ENCODE data around the gene DLG2.

DNA sequence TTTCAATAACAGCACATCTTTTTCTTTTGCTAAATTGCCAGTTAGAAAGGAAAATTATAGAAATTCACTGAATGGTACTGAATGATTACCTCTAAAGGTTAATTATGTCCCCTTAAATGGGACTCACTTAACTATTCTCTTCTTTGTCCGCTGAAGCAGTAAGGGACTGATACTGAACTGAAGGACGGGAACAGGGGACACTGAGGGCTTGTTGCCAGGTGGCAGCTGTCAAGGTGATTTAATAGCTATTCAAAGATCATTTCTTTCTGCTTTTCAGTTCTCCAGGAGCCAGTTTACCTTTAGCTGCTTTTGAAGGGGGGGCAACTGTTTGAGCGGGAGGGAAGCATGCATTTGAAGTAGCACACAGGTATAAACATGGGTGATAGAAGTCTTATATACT, 2015.5 kb downstream of the DLG2 start:
- no peak for TF ChIP-seq CTCF (IDR thresholded peaks at IDR 0.05; ENCODE audit: low read depth, low read length)
- TF ChIP-seq EZH2phosphoT487 (IDR thresholded peaks at IDR 0.05; ENCODE audit: low read depth), result no peak
